ENCODE measurements around the gene ACSM6.

The ACSM6 gene

DNA sequence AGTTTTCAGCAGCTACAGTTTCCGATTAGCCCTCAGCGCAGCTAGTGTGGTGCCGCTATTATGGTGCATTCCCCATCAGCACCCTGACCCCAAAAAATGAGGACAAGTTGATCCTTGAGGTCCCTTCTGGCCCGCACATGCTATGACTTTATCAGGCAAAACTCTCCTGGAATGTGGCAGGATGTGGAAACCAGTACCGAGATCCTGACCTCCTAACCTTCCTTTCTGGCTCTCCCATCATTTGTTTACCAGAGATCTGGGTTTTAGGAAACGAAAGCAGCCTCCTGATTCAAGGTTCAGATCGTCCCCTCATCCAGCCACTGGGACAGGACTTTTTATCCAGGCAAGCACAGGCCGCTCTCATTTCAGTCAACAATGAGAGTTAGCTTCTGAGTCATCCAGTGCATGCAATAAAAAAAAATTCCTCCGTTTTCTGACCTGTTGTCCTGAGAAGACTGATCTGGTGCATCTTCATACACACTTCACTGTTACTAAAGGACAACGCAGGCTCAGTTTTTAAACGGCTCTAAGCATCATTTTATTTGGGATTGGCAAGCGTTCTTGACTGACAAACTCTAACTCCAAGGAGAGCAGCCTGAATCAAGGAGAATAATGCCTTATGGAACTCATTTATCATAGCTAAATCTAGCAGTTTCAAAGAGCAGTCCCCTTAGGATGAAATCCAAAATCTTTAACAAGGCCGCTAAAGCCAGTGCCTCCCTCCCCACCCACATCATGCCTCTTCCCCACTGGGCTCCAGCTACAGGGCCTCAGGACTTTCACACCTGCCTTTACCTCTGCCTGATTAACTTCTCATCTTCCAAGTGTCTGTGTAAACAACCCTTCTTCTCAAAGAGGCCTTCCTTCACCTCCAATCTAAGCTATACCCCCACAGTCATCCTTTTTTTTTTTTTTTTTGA, 79.6 kb downstream of the ACSM6 start:
- no peak overlapping the region for H3K4me3 ChIP-seq (ENCODE audit: severe bottlenecking)
- TF ChIP-seq, protein P1, sequence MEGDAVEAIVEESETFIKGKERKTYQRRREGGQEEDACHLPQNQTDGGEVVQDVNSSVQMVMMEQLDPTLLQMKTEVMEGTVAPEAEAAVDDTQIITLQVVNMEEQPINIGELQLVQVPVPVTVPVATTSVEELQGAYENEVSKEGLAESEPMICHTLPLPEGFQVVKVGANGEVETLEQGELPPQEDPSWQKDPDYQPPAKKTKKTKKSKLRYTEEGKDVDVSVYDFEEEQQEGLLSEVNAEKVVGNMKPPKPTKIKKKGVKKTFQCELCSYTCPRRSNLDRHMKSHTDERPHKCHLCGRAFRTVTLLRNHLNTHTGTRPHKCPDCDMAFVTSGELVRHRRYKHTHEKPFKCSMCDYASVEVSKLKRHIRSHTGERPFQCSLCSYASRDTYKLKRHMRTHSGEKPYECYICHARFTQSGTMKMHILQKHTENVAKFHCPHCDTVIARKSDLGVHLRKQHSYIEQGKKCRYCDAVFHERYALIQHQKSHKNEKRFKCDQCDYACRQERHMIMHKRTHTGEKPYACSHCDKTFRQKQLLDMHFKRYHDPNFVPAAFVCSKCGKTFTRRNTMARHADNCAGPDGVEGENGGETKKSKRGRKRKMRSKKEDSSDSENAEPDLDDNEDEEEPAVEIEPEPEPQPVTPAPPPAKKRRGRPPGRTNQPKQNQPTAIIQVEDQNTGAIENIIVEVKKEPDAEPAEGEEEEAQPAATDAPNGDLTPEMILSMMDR (IDR thresholded peaks at IDR 0.05; ENCODE audit: poor library complexity, severe bottlenecking) = no peak
- DNase-seq (ENCODE audit: low spot score) (peak; percentile 70), ATAC-seq (ENCODE audit: low read depth) (peak; percentile 87)
- peak overlapping the region; percentile 94 for H3K27ac ChIP-seq (ENCODE audit: poor library complexity, severe bottlenecking)
- H3K27me3 ChIP-seq (ENCODE audit: insufficient read depth, poor library complexity, severe bottlenecking) = no peaks in the 10 kb centered on the region
- peaks cover 43% of the 10 kb centered on the region for H3K36me3 ChIP-seq (ENCODE audit: low read depth)
- H3K9me3 ChIP-seq (ENCODE audit: severe bottlenecking) = no peaks in the 10 kb centered on the region
- peaks cover 67% of the 10 kb centered on the region for H3K4me1 ChIP-seq (ENCODE audit: insufficient read depth, poor library complexity, severe bottlenecking)

DNA sequence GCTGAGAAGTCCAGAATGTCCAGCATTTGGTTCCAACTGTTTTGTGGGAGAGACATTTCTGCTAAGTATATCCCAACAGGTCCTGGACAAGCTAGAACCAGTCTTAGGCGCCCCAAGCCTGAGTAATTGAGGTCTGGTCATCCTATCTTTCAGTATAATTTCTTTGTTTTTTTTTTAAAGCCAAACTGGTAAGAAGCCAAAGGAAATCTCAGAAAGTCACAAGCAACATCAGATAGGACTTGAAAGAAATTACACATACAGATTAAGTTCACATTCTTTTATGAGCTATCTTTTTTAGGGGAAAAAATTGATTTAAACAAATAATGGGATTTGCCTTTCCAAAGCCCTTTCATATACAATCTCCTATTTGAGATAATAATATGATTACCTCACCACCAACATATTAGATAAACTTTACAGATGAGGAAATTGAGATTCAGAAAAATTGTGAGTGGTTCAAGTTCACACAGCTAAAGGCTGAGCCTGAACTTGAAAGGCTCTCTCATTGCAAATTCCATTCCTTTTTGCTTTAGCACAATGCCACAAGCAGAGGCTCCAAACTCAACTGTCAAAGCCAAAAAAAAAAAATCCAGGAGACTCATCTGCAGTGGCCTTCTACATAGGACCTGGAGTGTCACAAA, 81.8 kb downstream of the ACSM6 start:
- peak; percentile 60 for ATAC-seq (ENCODE audit: low read depth)
- H3K4me3 ChIP-seq (ENCODE audit: severe bottlenecking) = no peak overlapping the region
- DNase-seq (ENCODE audit: low spot score) = no peak
- H3K27me3 ChIP-seq (ENCODE audit: insufficient read depth, poor library complexity, severe bottlenecking) = no peaks in the 10 kb centered on the region
- peaks cover 36% of the 10 kb centered on the region for H3K36me3 ChIP-seq (ENCODE audit: low read depth)
- peak overlapping the region; percentile 94 for H3K27ac ChIP-seq (ENCODE audit: poor library complexity, severe bottlenecking)
- no peaks in the 10 kb centered on the region for H3K9me3 ChIP-seq (ENCODE audit: severe bottlenecking)
- TF ChIP-seq, protein P1 (IDR thresholded peaks at IDR 0.05; ENCODE audit: poor library complexity, severe bottlenecking) = no peak
- H3K4me1 ChIP-seq (ENCODE audit: insufficient read depth, poor library complexity, severe bottlenecking) = peaks cover 87% of the 10 kb centered on the region

DNA sequence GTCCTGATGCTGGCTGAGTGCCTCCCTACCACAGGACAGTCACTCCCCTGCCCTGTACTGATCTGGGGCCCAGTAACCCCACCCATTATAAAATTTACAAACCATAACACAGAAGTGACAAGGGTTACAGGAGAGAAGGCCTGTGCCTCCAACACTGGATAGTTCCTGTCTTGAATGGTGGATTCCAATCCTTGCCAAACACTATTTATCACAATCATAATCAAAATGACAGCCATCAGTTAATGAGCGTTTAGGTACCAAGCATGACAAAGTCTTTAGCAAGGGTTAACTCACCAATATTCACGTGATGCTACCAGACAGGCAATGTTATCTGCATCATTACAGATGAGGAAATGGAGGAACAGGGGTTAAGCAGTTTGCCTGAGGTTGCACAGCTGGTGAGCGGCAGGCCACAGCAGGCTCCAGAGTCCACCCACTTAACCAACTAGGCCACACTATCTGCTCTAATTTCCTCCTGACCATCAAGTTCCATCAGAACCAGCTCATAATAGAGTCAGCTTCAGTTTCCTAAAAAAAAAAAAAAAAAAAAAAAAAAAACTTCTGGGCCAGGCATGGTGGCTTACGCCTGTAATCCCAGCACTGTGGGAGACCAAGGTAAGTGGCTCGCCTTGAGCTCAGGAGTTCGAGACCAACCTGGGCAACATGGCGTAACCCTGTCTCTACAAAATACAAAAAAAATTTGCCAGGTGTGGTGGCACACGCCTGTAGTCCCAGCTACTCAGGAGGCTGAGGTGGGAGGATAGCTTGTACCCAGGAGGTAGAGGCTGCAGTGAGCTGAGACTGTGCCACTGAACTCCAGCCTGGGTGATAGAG, 82.5 kb downstream of the ACSM6 start:
- TF ChIP-seq, protein P1 (IDR thresholded peaks at IDR 0.05; ENCODE audit: poor library complexity, severe bottlenecking) = no peak
- Histone ChIP-seq H3K4me1 (ENCODE audit: insufficient read depth, poor library complexity, severe bottlenecking) (peaks cover 94% of the 10 kb centered on the region), H3K4me3 (ENCODE audit: severe bottlenecking) (no peak overlapping the region), H3K36me3 (ENCODE audit: low read depth) (peaks cover 29% of the 10 kb centered on the region), H3K27ac (ENCODE audit: poor library complexity, severe bottlenecking) (peak overlapping the region; percentile 94), H3K9me3 (ENCODE audit: severe bottlenecking) (no peaks in the 10 kb centered on the region), H3K27me3 (ENCODE audit: insufficient read depth, poor library complexity, severe bottlenecking) (no peaks in the 10 kb centered on the region)
- DNase-seq (ENCODE audit: low spot score) = no peak
- 0 out of 3 replicates have a peak, but pooled peaks have one; percentile 5 for ATAC-seq (ENCODE audit: low read depth)

DNA sequence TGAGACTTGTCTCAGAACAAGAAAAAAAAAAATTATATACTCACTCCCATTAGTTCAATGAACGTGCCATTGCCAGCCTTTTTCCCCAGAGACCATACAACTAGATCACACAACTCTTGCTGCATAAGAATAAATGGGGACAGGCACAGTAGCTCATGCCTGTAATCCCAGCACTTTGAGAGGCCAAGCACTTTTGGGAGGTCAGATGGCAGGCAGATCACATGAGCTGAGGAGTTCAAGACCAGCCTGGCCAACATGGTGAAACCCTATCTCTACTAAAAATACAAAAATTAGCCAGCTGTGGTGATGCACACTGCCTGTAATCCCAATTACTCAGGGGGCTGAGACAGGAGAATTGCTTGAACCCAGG, 83.1 kb downstream of the ACSM6 start:
- TF ChIP-seq, protein P1 (IDR thresholded peaks at IDR 0.05; ENCODE audit: poor library complexity, severe bottlenecking) = no peak
- Histone ChIP-seq H3K9me3 (ENCODE audit: severe bottlenecking) (no peaks in the 10 kb centered on the region), H3K4me3 (ENCODE audit: severe bottlenecking) (no peak overlapping the region), H3K27me3 (ENCODE audit: insufficient read depth, poor library complexity, severe bottlenecking) (no peaks in the 10 kb centered on the region), H3K27ac (ENCODE audit: poor library complexity, severe bottlenecking) (peak overlapping the region; percentile 94), H3K36me3 (ENCODE audit: low read depth) (peaks cover 29% of the 10 kb centered on the region), H3K4me1 (ENCODE audit: insufficient read depth, poor library complexity, severe bottlenecking) (peaks cover 93% of the 10 kb centered on the region)
- ATAC-seq (ENCODE audit: low read depth) (no peak), DNase-seq (ENCODE audit: low spot score) (no peak)
